SU-DHL-6 (cell line): ENCODE data around the gene SUSD3.

Experiments
- H2AFZ ChIP-seq: fragments of 200-600 bp; sonication (generic); 2 replicates; pipeline ENCODE4 v1.6.1; 2014; ENCODE audit warnings: low read depth, mild to moderate bottlenecking, moderate library complexity, mixed read lengths, antibody characterized with exemption, low read length; ENCODE audit not compliant: severe bottlenecking
- H3F3A ChIP-seq: fragments of 200-600 bp; shearing (Covaris generic); 2 replicates; pipeline ENCODE4 v1.6.0; 2016; ENCODE audit warnings: antibody characterized with exemption, mild to moderate bottlenecking; ENCODE audit not compliant: insufficient read depth
- H3K27ac ChIP-seq: fragments of 200-600 bp; sonication (generic); 2 replicates; pipeline ENCODE4 v1.5.1; 2016; ENCODE audit warnings: low read depth, mild to moderate bottlenecking, low read length, moderate library complexity, mixed read lengths
- H3K27me3 ChIP-seq: fragments of 200-600 bp; sonication (generic), shearing (Covaris generic); 2 replicates; pipeline ENCODE4 v1.6.0; 2014; ENCODE audit warnings: mild to moderate bottlenecking, low read length
- H3K36me3 ChIP-seq: fragments of 200-600 bp; sonication (generic); 2 replicates; pipeline ENCODE4 v1.6.1; 2014; ENCODE audit warnings: mild to moderate bottlenecking, low read length, mixed read lengths
- H3K4me2 ChIP-seq: fragments of 300-600, 200-600 bp; shearing (Covaris generic), sonication (generic); 2 replicates; pipeline ENCODE4 v1.6.0; 2014; ENCODE audit warnings: low read length, low read depth, mild to moderate bottlenecking; ENCODE audit not compliant: poor library complexity, severe bottlenecking
- H3K4me3 ChIP-seq: fragments of 200-600 bp; sonication (generic); 2 replicates; pipeline ENCODE4 v1.5.1; 2014; ENCODE audit warnings: antibody characterized with exemption, low read length, mild to moderate bottlenecking, mixed read lengths; ENCODE audit not compliant: insufficient read depth, poor library complexity, severe bottlenecking
- H3K79me2 ChIP-seq: fragments of 200-600 bp; sonication (generic); 2 replicates; pipeline ENCODE4 v1.6.1; 2014; ENCODE audit warnings: mild to moderate bottlenecking, low read length, moderate library complexity; ENCODE audit not compliant: insufficient read depth
- H3K9ac ChIP-seq: fragments of 200-600 bp; sonication (generic); 2 replicates; pipeline ENCODE4 v1.7.0; 2014; ENCODE audit warnings: mild to moderate bottlenecking, low read length
- H3K9me2 ChIP-seq: fragments of 200-600 bp; sonication (generic); replicated peaks from 2 replicates; pipeline ENCODE4 v1.6.1; 2014; ENCODE audit warnings: low read length; ENCODE audit not compliant: insufficient read depth
- H3K9me3 ChIP-seq: fragments of 200-600 bp; sonication (generic); 2 replicates; pipeline ENCODE4 v1.6.1; 2014; ENCODE audit warnings: low read length, mixed read lengths; ENCODE audit not compliant: insufficient read depth
- H4K20me1 ChIP-seq: fragments of 200-600 bp; sonication (generic); 2 replicates; pipeline ENCODE4 v1.6.1; 2014; ENCODE audit warnings: low read depth, mild to moderate bottlenecking, antibody characterized with exemption, low read length, moderate library complexity, mixed read lengths
- EZH2phosphoT487 ChIP-seq: fragments of 200-600 bp; sonication (generic), shearing (Covaris generic); conservative IDR thresholded peaks from 2 replicates; pipeline ENCODE4 v1.6.1; 2018; ENCODE audit warnings: mild to moderate bottlenecking, antibody characterized with exemption, low read length, moderate library complexity, mixed read lengths
- TF ChIP-seq, protein P1 (sequence below): fragments of 200-600 bp; sonication (generic); IDR thresholded peaks from one replicate; pipeline ENCODE4 v1.5.1; 2017; ENCODE audit warnings: antibody characterized with exemption, mild to moderate bottlenecking, low read length, moderate library complexity; ENCODE audit not compliant: insufficient read depth, poor library complexity, severe bottlenecking

SUSD3 gene

GRCh38 chr9:93134015-93134739, 75.7 kb downstream of the SUSD3 start, which contains the start of gene NINJ1:
NINJ1 (minus strand) TSS chr9:93134251; CDS start chr9:93134217, 34 bp downstream.
- H2AFZ ChIP-seq = peak within 1 kb of the TSS; percentile 77

More at GRCh38 chr9:93134015-93134739, 75.7 kb downstream of the SUSD3 start, which contains the start of gene NINJ1:
- Histone ChIP-seq H3K9me2 (no peaks in the 10 kb centered on the region), H3K27me3 (no peaks in the 10 kb centered on the region), H3K9ac (peak within 1 kb of the TSS; percentile 49), H3K9me3 (no peaks in the 10 kb centered on the region), H3K79me2 (no peaks in the 10 kb centered on the region), H4K20me1 (no peaks in the 10 kb centered on the region), H3F3A (no peaks in the 10 kb centered on the region), H3K4me2 (peak within 1 kb of the TSS; percentile 72), H3K27ac (no peak within 1 kb of the TSS), H3K36me3 (no peaks in the 10 kb centered on the region), H3K4me3 (peak within 1 kb of the TSS; percentile 52)
- TF ChIP-seq, protein P1, sequence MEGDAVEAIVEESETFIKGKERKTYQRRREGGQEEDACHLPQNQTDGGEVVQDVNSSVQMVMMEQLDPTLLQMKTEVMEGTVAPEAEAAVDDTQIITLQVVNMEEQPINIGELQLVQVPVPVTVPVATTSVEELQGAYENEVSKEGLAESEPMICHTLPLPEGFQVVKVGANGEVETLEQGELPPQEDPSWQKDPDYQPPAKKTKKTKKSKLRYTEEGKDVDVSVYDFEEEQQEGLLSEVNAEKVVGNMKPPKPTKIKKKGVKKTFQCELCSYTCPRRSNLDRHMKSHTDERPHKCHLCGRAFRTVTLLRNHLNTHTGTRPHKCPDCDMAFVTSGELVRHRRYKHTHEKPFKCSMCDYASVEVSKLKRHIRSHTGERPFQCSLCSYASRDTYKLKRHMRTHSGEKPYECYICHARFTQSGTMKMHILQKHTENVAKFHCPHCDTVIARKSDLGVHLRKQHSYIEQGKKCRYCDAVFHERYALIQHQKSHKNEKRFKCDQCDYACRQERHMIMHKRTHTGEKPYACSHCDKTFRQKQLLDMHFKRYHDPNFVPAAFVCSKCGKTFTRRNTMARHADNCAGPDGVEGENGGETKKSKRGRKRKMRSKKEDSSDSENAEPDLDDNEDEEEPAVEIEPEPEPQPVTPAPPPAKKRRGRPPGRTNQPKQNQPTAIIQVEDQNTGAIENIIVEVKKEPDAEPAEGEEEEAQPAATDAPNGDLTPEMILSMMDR = no peak
- TF ChIP-seq EZH2phosphoT487 = no peak
